AG04449 (cell line): ENCODE measurements around the gene TMEM117.
A peak's percentile ranks its signal among the peaks of the same experiment; 100 is the strongest.

Experiments used
- CTCF ChIA-PET: fragments of 350-600 bp; formaldehyde crosslinking; extraction: SDS; loops from one replicate; lab custom pipeline; 2021; ENCODE audit warnings: antibody characterized with exemption; lab: Yijun Ruan, JAX
- POLR2A ChIA-PET: fragments of 400-600, 350-600 bp; formaldehyde crosslinking; extraction: SDS; loops from one replicate; lab custom pipeline; 2020; ENCODE audit warnings: antibody characterized with exemption, inconsistent platforms; lab: Yijun Ruan, JAX
- DNase-seq: peaks from one replicate; pipeline ENCODE4 v3.0.0-alpha.2; 2010; ENCODE audit warnings: low read depth, low spot score
- H3K4me3 ChIP-seq: 2 replicates; pipeline ENCODE4 v1.5.1; 2011; ENCODE audit warnings: low read depth, mild to moderate bottlenecking, control low read depth, low read length
- CTCF ChIP-seq: IDR thresholded peaks from one replicate; pipeline ENCODE4 v1.5.1; 2011; ENCODE audit warnings: mild to moderate bottlenecking, moderate library complexity, low read length, control low read depth, inconsistent platforms; ENCODE audit not compliant: insufficient read depth; ENCODE audit errors: missing control alignments

The TMEM117 gene

DNA sequence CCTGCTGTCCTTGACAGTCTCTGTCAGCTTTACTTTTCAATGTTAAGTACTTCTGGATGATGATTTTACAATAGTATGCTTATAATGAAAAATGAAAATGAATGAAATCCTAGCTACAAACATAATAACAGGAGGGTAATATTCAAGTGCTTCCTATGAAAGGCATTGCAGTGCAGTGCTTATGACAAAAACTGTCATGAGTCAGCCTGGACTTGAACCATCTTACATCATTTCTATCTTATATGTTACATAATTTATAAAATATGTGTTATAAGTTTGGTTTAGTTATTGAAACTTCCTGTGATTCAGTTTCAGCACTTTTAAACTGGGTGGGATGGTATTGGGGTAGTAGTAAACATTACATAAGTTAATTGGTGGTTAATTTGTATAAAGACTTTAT, 451.7 kb downstream of the TMEM117 start:
- peak; percentile 1 for DNase-seq
- H3K4me3 ChIP-seq, result no peak overlapping the region
- ChIA-PET POLR2A (no interaction called here), CTCF (interaction anchor here (0.9 kb wide), 1 partner anchor 9 kb away, joined by 4 read pairs; no protein-coding TSS in a partner anchor)
- TF ChIP-seq CTCF, result no peak

GRCh38 chr12:44294649-44295048, 458.8 kb downstream of the TMEM117 start:
- no peak for TF ChIP-seq CTCF
- DNase-seq, result no peak
- CTCF ChIA-PET, result no interaction called here
- H3K4me3 ChIP-seq, result no peak overlapping the region
- POLR2A ChIA-PET, result no interaction called here

- no peak for DNase-seq
- H3K4me3 ChIP-seq, result no peak overlapping the region
- ChIA-PET CTCF (no interaction called here), POLR2A (no interaction called here)
- TF ChIP-seq CTCF, result no peak
Measured at GRCh38 chr12:44295958-44296623, 460.2 kb downstream of the TMEM117 start.

DNA sequence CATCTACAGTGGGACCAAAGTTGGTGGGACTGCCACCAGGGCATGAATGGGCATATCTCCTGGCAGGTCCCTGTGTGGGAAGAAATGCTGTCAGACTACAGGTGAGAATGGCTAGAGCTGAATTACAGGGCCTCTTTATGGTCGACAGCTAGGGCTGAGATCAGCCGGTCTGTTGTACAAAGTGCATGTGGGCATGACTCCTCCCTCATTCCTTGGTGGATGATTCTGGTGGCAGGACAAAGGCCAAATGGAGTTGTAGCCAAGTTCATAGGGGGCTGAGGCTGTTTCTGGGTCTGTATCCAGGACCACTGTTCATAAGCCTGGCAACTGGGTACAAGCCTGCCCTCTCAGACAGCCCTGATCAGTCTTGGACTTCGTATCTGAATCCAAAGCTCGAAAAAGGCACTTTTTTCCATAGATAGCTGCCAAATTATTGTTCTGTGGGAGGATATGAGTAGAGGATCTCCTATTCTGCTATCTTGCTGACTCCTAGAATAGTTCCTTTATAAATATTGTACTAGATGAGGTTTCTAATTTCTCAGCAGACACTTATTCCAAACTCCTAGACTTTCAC, 460.8 kb downstream of the TMEM117 start:
- H3K4me3 ChIP-seq, result no peak overlapping the region
- no peak for DNase-seq
- TF ChIP-seq CTCF, result no peak
- CTCF ChIA-PET, result no interaction called here
- POLR2A ChIA-PET, result no interaction called here

DNA sequence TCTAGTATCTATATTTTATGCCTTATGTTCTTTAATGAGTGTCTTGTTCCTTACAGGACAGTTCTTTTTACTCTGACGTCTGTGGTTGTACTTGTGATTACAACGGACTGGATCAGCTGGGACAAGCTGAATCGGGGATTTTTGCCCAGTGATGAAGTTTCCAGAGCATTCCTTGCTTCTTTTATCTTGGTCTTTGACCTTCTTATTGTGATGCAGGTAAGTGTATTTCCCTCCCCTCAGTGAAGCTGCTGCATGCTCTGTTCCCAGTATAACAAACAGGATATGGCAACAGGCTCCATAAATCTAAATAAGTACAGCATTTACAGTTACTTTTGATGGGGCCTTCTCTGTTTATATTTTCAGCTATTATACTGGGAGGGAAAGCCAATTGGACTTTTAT, 463.6 kb downstream of the TMEM117 start:
- no peak overlapping the region for H3K4me3 ChIP-seq
- ChIA-PET CTCF (no interaction called here), POLR2A (no interaction called here)
- DNase-seq, result no peak
- TF ChIP-seq CTCF, result no peak

DNA sequence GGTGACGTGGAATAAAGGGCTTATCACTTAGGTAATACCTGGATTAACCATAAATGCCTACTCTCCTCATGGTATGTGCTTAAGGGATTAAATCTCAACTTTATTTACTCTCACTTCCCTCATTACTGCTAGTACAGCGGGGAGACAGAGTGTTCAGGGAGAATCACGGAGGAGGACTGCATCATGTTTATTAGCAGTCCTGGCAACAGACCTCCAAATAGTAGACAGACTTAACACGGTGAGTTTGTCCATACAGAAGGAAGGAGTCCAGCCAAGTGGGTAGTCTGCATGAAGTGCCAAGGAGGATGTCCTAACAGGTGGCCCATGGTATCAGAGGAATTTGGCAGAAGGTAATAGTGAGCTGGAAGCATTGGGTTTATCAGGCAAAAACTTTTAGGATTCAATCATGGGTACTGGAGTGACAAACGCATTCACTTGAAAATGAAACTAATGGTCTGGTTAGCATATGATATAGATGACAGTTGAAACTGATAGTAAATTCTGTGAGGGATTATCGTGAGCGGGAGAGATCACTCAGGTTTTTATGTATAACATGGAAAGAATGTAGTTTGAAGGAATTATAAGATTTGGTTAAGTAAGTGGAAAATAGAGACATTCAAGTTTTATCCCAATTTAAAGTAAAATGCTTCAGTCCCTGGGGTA, 471.8 kb downstream of the TMEM117 start:
- H3K4me3 ChIP-seq, result no peak overlapping the region
- DNase-seq, result no peak
- CTCF ChIA-PET, result no interaction called here
- no peak for TF ChIP-seq CTCF
- POLR2A ChIA-PET, result no interaction called here
